Measurements from ENCODE around the gene LST1.

The LST1 gene

GRCh38 chr6:31559958-31560696, 25.9 kb upstream of the LST1 start:
- no peak for DNase-seq (ENCODE audit: low spot score)

GRCh38 chr6:31560697-31561058, 25.4 kb upstream of the LST1 start:
- DNase-seq (ENCODE audit: low spot score), result no peak

- no peak for DNase-seq (ENCODE audit: low spot score)
Measured at GRCh38 chr6:31567531-31568370, 18.3 kb upstream of the LST1 start.

- DNase-seq (ENCODE audit: low spot score), result no peak
Measured at GRCh38 chr6:31568537-31568961, 17.5 kb upstream of the LST1 start.

GRCh38 chr6:31569861-31570536, 16.1 kb upstream of the LST1 start:
- no peak for DNase-seq (ENCODE audit: low spot score)

- no peak for DNase-seq (ENCODE audit: low spot score)
Measured at GRCh38 chr6:31572041-31572911, 13.8 kb upstream of the LST1 start, which contains the start of gene LTA. LTA (plus strand) TSS chr6:31572289; CDS start chr6:31572743, 454 bp downstream.

GRCh38 chr6:31573239-31574105, 12.6 kb upstream of the LST1 start:
- DNase-seq (ENCODE audit: low spot score), result no peak

GRCh38 chr6:31574106-31575061, 11.7 kb upstream of the LST1 start:
- DNase-seq (ENCODE audit: low spot score), result no peak

GRCh38 chr6:31575335-31575901, 10.7 kb upstream of the LST1 start, which contains the start of gene TNF:
TNF (plus strand) TSS chr6:31575565; CDS start chr6:31575742, 177 bp downstream.
- no peak for DNase-seq (ENCODE audit: low spot score)

- DNase-seq (ENCODE audit: low spot score), result no peak
Measured at GRCh38 chr6:31575952-31576685, 10.0 kb upstream of the LST1 start.

GRCh38 chr6:31576897-31577578, 9.0 kb upstream of the LST1 start:
- no peak for DNase-seq (ENCODE audit: low spot score)

- no peak for DNase-seq (ENCODE audit: low spot score)
Measured at GRCh38 chr6:31577579-31577966, 8.5 kb upstream of the LST1 start.

GRCh38 chr6:31578184-31579118, 7.6 kb upstream of the LST1 start:
- no peak for DNase-seq (ENCODE audit: low spot score)

GRCh38 chr6:31579119-31579505, 7.0 kb upstream of the LST1 start:
- no peak for DNase-seq (ENCODE audit: low spot score)

- DNase-seq (ENCODE audit: low spot score), result no peak
Measured at GRCh38 chr6:31579546-31580437, 6.3 kb upstream of the LST1 start.

- DNase-seq (ENCODE audit: low spot score), result no peak
Measured at GRCh38 chr6:31580438-31580740, 5.7 kb upstream of the LST1 start.

Data from left forelimb (tissue), 1 donor.